Breast epithelium (tissue), 3 donors: ENCODE results near the gene CATSPER3.

Experiments
- POLR2A ChIP-seq: fragments of 450-650 bp; IDR thresholded peaks from one replicate; pipeline ENCODE4 v1.6.1; 2016; ENCODE audit warnings: antibody characterized with exemption, mild to moderate bottlenecking, moderate library complexity
- POLR2AphosphoS5 ChIP-seq, 3 donors: sonication (generic); formaldehyde crosslinking; IDR thresholded peaks; one replicate each; pipeline ENCODE4 v1.6.1; 2017; ENCODE audit warnings: antibody characterized with exemption in 3 of 3
- TF ChIP-seq, protein P1 (sequence below), 3 donors: fragments of 450-650 bp; IDR thresholded peaks; one replicate each; pipeline ENCODE4 v1.5.1; 2016 to 2017; ENCODE audit warnings: antibody characterized with exemption in 3 of 3, mild to moderate bottlenecking in 3 of 3, moderate library complexity in 3 of 3

DNA sequence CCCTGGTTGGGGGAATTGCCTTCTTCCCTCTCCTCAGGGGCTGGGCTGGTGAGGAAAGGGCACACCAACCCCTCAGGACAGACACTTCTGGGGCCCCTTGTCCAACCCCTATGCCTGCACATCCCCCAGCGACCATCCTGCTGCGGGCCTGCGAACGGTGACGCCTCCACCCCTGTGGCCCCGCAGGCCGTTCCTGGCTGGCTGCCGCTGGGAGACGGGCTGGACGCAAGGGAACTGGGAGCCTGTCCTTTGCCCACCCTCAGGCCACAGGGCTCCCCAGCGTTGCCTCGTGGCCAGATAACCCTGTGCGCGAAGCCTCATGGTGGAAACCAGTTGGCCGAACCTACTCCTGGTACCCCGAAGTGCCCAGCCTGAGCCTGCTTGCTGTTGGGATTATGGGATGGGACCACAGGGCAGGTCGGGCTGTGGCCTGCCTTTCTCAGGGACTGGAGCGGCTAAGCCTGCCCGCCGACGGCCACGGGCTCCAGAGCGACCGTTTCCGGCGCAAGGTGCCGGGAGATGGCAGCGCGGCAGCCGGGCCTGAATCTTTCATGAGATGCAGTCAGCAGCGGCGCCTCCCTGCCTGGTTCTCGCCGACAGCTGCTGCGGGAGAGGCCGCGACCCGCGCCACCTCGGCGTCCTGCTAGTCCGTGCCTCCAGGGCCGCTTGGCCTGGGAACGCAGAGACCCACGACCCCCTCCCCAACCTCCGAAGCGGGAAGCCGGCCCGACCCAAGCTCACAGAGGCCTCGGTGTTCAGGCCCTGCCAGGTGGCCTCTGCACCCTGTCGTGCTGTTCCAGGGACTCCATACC lies 72.8 kb downstream of the CATSPER3 start:
- TF ChIP-seq POLR2A (no peak), POLR2AphosphoS5 (IDR thresholded peaks at IDR 0.05) (no peak)
- TF ChIP-seq, protein P1, sequence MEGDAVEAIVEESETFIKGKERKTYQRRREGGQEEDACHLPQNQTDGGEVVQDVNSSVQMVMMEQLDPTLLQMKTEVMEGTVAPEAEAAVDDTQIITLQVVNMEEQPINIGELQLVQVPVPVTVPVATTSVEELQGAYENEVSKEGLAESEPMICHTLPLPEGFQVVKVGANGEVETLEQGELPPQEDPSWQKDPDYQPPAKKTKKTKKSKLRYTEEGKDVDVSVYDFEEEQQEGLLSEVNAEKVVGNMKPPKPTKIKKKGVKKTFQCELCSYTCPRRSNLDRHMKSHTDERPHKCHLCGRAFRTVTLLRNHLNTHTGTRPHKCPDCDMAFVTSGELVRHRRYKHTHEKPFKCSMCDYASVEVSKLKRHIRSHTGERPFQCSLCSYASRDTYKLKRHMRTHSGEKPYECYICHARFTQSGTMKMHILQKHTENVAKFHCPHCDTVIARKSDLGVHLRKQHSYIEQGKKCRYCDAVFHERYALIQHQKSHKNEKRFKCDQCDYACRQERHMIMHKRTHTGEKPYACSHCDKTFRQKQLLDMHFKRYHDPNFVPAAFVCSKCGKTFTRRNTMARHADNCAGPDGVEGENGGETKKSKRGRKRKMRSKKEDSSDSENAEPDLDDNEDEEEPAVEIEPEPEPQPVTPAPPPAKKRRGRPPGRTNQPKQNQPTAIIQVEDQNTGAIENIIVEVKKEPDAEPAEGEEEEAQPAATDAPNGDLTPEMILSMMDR (IDR thresholded peaks at IDR 0.05): no peak
